Natural killer cell (primary cell): ENCODE results near the gene EGR1. TPM values are rescaled to one million over a fixed set of nuclear protein-coding genes. Genes with fewer than 3 reads are reported as not detected.

Experiments used
- ATAC-seq, 3 donors: fragments of 150-1000 bp in 2 of 3; fragments of 200-7000 bp in 1 of 3; cut with Tn5 transposase; 1 replicate in 1 of 3; 2 replicates in 2 of 3; pipeline ENCODE4 v1.10.0; 2021; ENCODE audit warnings: mild to moderate bottlenecking in 2 of 3, moderate library complexity in 2 of 3
- DNase-seq, 2 donors: peaks; one replicate each; pipeline versions ENCODE4 v3.0.0 to v3.0.0-alpha.2; 2013 to 2021; ENCODE audit warnings: mixed read lengths in 1 of 2
- H3K27ac ChIP-seq: one replicate; pipeline ENCODE4 v1.5.1; 2013; ENCODE audit warnings: mild to moderate bottlenecking, low read length
- H3K27me3 ChIP-seq: one replicate; pipeline ENCODE4 v1.6.1; 2013; ENCODE audit warnings: low read length; ENCODE audit not compliant: control insufficient read depth, insufficient read depth
- H3K36me3 ChIP-seq: one replicate; pipeline ENCODE4 v1.6.1; 2013; ENCODE audit warnings: low read length; ENCODE audit not compliant: control insufficient read depth, insufficient read depth
- H3K4me1 ChIP-seq: one replicate; pipeline ENCODE4 v1.6.1; 2013; ENCODE audit warnings: low read length; ENCODE audit not compliant: control insufficient read depth, insufficient read depth
- H3K4me3 ChIP-seq: one replicate; pipeline ENCODE4 v1.5.1; 2013; ENCODE audit warnings: low read length
- H3K9me3 ChIP-seq: one replicate; pipeline ENCODE4 v1.6.1; 2013; ENCODE audit warnings: low read length; ENCODE audit not compliant: control insufficient read depth, insufficient read depth
- H3K27ac Mint-ChIP-seq, 2 donors: one replicate each; pipeline ENCODE4 v1.8.0; 2022; ENCODE audit warnings: mild to moderate bottlenecking in 2 of 2, mixed read lengths in 2 of 2, moderate library complexity in 1 of 2
- H3K27me3 Mint-ChIP-seq, 2 donors: one replicate each; pipeline ENCODE4 v1.8.0; 2022; ENCODE audit warnings: low read depth in 2 of 2, mixed read lengths in 2 of 2
- H3K36me3 Mint-ChIP-seq: one replicate; pipeline ENCODE4 v1.8.0; 2022; ENCODE audit warnings: mixed read lengths
- H3K4me1 Mint-ChIP-seq, 2 donors: one replicate each; pipeline ENCODE4 v1.8.0; 2022; ENCODE audit warnings: mixed read lengths in 2 of 2
- H3K4me3 Mint-ChIP-seq: one replicate; pipeline ENCODE4 v1.8.0; 2022; ENCODE audit warnings: mild to moderate bottlenecking, moderate library complexity, mixed read lengths
- H3K9me3 Mint-ChIP-seq, 2 donors: one replicate each; pipeline ENCODE4 v1.8.0; 2022; ENCODE audit warnings: mixed read lengths in 2 of 2
- WGBS: methylation state at CpG from one replicate; pipeline ENCODE4 v1.1.7; 2013; ENCODE audit warnings: missing lambda C conversion rate; ENCODE audit not compliant: insufficient coverage; 5-methylcytosine and 5-hydroxymethylcytosine counted together
- intact Hi-C: fragments of 100-400 bp; cut with micrococcal nuclease; formaldehyde crosslinking; loops from one replicate; pipeline ENCODE4 v1.14.2; 2022
- total RNA-seq, 4 donors: library from RNA; stranded (reverse); fragments of 120-200 nt in 1 of 4; gene quantifications; one replicate each; pipeline versions ENCODE4 v1.2.3 to v1.2.4, GENCODE V29; 2013 to 2022
- TF ChIP-seq, protein P1 (sequence below): fragments of 200-600 bp; IDR thresholded peaks from one replicate; pipeline ENCODE4 v1.8.0; 2022; ENCODE audit warnings: antibody characterized with exemption

Gene EGR1
- total RNA-seq, 3 donors from 2014 or later (not counting 1 experiment from before 2014, with no cell fraction given), result 52.1 to 137 (median 84.8) TPM

- Mint-ChIP-seq H3K36me3 (no peaks in the 10 kb centered on the region), H3K27me3 (no peaks in the 10 kb centered on the region), H3K4me3 (no peak overlapping the region), H3K27ac (no peak overlapping the region), H3K4me1 (peaks cover 17 to 28% of the 10 kb centered on the region in 2 donors), H3K9me3 (no peaks in the 10 kb centered on the region)
- Histone ChIP-seq H3K9me3 (no peaks in the 10 kb centered on the region), H3K4me3 (no peak overlapping the region), H3K27me3 (no peaks in the 10 kb centered on the region), H3K27ac (no peak overlapping the region), H3K4me1 (peaks cover 24% of the 10 kb centered on the region), H3K36me3 (no peaks in the 10 kb centered on the region)
- TF ChIP-seq, protein P1, sequence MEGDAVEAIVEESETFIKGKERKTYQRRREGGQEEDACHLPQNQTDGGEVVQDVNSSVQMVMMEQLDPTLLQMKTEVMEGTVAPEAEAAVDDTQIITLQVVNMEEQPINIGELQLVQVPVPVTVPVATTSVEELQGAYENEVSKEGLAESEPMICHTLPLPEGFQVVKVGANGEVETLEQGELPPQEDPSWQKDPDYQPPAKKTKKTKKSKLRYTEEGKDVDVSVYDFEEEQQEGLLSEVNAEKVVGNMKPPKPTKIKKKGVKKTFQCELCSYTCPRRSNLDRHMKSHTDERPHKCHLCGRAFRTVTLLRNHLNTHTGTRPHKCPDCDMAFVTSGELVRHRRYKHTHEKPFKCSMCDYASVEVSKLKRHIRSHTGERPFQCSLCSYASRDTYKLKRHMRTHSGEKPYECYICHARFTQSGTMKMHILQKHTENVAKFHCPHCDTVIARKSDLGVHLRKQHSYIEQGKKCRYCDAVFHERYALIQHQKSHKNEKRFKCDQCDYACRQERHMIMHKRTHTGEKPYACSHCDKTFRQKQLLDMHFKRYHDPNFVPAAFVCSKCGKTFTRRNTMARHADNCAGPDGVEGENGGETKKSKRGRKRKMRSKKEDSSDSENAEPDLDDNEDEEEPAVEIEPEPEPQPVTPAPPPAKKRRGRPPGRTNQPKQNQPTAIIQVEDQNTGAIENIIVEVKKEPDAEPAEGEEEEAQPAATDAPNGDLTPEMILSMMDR, result no peak
- no peak for ATAC-seq
- DNase-seq, result no peak
- WGBS, result 86% methylated on average over 8 of the region's 8 CpGs
- intact Hi-C loops, result no loop called here
Measured at GRCh38 chr5:138454121-138454520, 11.2 kb upstream of the EGR1 start.

DNA sequence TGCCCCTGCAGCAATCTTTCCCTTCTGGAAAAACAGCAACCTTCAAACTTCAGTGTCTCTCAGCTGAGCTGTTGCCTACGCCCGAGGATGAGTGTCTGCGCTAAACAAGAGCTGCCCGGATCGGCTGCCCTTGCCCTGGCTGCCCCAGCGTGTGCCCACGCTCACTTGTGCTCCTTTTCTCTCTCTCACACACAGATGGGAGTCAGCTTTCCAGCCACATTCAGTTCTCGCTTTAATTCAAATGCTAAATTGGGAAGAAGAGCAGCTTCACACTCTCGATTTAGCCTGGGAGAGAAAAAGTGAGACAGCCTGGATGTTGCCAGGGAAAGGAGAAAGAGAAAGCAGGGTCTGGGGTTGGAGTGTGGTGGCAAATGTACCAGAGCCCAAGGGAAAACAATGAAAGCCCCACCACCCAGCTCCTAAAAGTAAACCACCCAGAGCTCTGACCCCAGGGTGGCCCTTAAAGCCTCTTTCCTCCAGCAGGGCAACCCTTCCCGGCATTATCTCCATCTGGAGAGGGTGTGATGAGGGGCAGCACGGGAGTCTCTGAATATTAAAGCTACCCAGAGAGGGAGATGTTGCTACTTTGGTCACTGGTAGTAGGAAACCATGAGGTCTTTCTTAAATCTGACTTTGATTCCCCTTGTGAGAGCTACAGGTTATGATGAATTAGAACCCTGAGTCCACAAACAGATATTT is 9.9 kb upstream of the EGR1 start:
- no peak overlapping the region for H3K4me3 Mint-ChIP-seq
- Histone ChIP-seq H3K36me3 (no peaks in the 10 kb centered on the region), H3K27me3 (no peaks in the 10 kb centered on the region), H3K4me1 (peaks cover 28% of the 10 kb centered on the region), H3K9me3 (no peaks in the 10 kb centered on the region), H3K27ac (no peak overlapping the region), H3K4me3 (no peak overlapping the region)
- intact Hi-C loops, result no loop called here
- DNase-seq, result no peak
- H3K9me3 Mint-ChIP-seq, result no peaks in the 10 kb centered on the region
- WGBS, result 89% methylated on average over 11 of the region's 11 CpGs
- H3K27me3 Mint-ChIP-seq, result no peaks in the 10 kb centered on the region
- ATAC-seq, result no peak
- TF ChIP-seq, protein P1, result no peak
- peak overlapping the region in 1 of 2 donors; percentile 22 for H3K27ac Mint-ChIP-seq
- no peaks in the 10 kb centered on the region for H3K36me3 Mint-ChIP-seq
- peaks cover 22 to 35% of the 10 kb centered on the region in 2 donors for H3K4me1 Mint-ChIP-seq

- H3K9me3 ChIP-seq, result no peaks in the 10 kb centered on the region
- peak overlapping the region; percentile 57 for H3K4me3 Mint-ChIP-seq
- H3K4me1 Mint-ChIP-seq, result peaks cover 34 to 46% of the 10 kb centered on the region in 2 donors
- intact Hi-C loops, result no loop called here
- H3K4me1 ChIP-seq, result peaks cover 32% of the 10 kb centered on the region
- no peak for DNase-seq
- H3K27me3 Mint-ChIP-seq, result no peaks in the 10 kb centered on the region
- H3K4me3 ChIP-seq, result no peak overlapping the region
- no peak overlapping the region for H3K27ac ChIP-seq
- no peaks in the 10 kb centered on the region for H3K9me3 Mint-ChIP-seq
- WGBS, result 82% methylated on average over 12 of the region's 12 CpGs
- no peaks in the 10 kb centered on the region for H3K36me3 ChIP-seq
- TF ChIP-seq, protein P1, result no peak
- H3K36me3 Mint-ChIP-seq, result no peaks in the 10 kb centered on the region
- no peak for ATAC-seq
- no peaks in the 10 kb centered on the region for H3K27me3 ChIP-seq
- H3K27ac Mint-ChIP-seq, result peak overlapping the region; percentile 98
Measured at GRCh38 chr5:138457531-138458275, 7.6 kb upstream of the EGR1 start.
